SK-N-SH treated with all-trans-retinoic acid at 6 μM for 48 hours (cell line): ENCODE results near the gene KAZALD1.

ENCODE experiments used
- CREB5 ChIP-seq: fragments of 250-450 bp; sonication (Bioruptor Pico); IDR thresholded peaks from 2 replicates; pipeline ENCODE4 v1.5.1; 2020; ENCODE audit warnings: low read depth, mild to moderate bottlenecking, moderate library complexity
- GLIS3 ChIP-seq: fragments of 250-450 bp; sonication (Bioruptor Pico); IDR thresholded peaks from 2 replicates; pipeline ENCODE4 v1.5.0; 2020; ENCODE audit warnings: mild to moderate bottlenecking, moderate library complexity
- PATZ1 ChIP-seq: fragments of 250-450 bp; sonication (Bioruptor Pico); IDR thresholded peaks from 2 replicates; pipeline ENCODE4 v1.8.0; 2020; ENCODE audit warnings: mild to moderate bottlenecking, moderate library complexity, borderline replicate concordance
- PPARA ChIP-seq: fragments of 250-450 bp; sonication (Bioruptor Pico); IDR thresholded peaks from 2 replicates; pipeline ENCODE4 v1.5.0; 2020; ENCODE audit warnings: mild to moderate bottlenecking, borderline replicate concordance
- RARB ChIP-seq: fragments of 250-450 bp; sonication (Bioruptor Pico); IDR thresholded peaks from 2 replicates; pipeline ENCODE4 v1.8.0; 2021; ENCODE audit warnings: mild to moderate bottlenecking, moderate library complexity
- SNAI2 ChIP-seq: fragments of 250-450 bp; sonication (Bioruptor Pico); IDR thresholded peaks from 2 replicates; pipeline ENCODE4 v1.5.0; 2020; ENCODE audit warnings: mild to moderate bottlenecking, moderate library complexity
- TCF4 ChIP-seq: fragments of 250-450 bp; sonication (Bioruptor Pico); IDR thresholded peaks from 2 replicates; pipeline ENCODE4 v1.8.0; 2021; ENCODE audit warnings: mild to moderate bottlenecking, moderate library complexity, borderline replicate concordance
- ZC3H10 ChIP-seq: fragments of 250-450 bp; sonication (Bioruptor Pico); IDR thresholded peaks from 2 replicates; pipeline ENCODE4 v1.5.1; 2021; ENCODE audit warnings: mild to moderate bottlenecking, moderate library complexity
- TF ChIP-seq, protein P1 (sequence below): fragments of 250-450 bp; sonication (Bioruptor Pico); IDR thresholded peaks from 2 replicates; pipeline ENCODE4 v1.5.1; 2021; ENCODE audit warnings: mild to moderate bottlenecking, moderate library complexity
- TF ChIP-seq, protein P2 (sequence below): fragments of 250-450 bp; sonication (Bioruptor Pico); IDR thresholded peaks from 2 replicates; pipeline ENCODE4 v1.5.0; 2020; ENCODE audit warnings: mild to moderate bottlenecking, moderate library complexity

DNA sequence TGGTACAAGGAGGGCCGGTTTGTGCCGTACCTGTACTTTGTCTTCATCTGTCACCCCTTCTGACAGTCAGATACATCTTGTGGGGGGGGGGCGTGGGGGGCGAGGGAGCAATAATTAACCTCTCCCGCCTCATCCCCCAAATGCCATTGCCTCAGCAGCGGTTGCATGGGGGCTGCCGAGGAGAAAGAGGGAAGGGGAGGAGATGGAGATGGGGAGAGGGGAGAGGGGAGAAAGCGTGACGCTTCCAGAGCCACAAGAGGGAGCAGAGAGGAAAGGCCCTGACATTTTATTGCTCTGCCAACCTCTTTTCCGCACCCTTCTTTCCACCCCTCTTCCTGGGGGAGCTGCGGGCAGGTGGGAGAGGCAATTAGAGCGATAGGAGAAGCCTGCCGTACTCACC, 11.8 kb downstream of the KAZALD1 start:
- TF ChIP-seq TCF4 (CRISPR knock-in tag) = no peak
- no peak for TF ChIP-seq PATZ1 (CRISPR knock-in tag)
- TF ChIP-seq, protein P1, sequence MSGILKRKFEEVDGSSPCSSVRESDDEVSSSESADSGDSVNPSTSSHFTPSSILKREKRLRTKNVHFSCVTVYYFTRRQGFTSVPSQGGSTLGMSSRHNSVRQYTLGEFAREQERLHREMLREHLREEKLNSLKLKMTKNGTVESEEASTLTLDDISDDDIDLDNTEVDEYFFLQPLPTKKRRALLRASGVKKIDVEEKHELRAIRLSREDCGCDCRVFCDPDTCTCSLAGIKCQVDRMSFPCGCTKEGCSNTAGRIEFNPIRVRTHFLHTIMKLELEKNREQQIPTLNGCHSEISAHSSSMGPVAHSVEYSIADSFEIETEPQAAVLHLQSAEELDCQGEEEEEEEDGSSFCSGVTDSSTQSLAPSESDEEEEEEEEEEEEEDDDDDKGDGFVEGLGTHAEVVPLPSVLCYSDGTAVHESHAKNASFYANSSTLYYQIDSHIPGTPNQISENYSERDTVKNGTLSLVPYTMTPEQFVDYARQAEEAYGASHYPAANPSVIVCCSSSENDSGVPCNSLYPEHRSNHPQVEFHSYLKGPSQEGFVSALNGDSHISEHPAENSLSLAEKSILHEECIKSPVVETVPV = no peak
- TF ChIP-seq SNAI2 (CRISPR knock-in tag) = no peak
- no peak for TF ChIP-seq GLIS3 (CRISPR knock-in tag)
- no peak for TF ChIP-seq PPARA
- TF ChIP-seq, protein P2, sequence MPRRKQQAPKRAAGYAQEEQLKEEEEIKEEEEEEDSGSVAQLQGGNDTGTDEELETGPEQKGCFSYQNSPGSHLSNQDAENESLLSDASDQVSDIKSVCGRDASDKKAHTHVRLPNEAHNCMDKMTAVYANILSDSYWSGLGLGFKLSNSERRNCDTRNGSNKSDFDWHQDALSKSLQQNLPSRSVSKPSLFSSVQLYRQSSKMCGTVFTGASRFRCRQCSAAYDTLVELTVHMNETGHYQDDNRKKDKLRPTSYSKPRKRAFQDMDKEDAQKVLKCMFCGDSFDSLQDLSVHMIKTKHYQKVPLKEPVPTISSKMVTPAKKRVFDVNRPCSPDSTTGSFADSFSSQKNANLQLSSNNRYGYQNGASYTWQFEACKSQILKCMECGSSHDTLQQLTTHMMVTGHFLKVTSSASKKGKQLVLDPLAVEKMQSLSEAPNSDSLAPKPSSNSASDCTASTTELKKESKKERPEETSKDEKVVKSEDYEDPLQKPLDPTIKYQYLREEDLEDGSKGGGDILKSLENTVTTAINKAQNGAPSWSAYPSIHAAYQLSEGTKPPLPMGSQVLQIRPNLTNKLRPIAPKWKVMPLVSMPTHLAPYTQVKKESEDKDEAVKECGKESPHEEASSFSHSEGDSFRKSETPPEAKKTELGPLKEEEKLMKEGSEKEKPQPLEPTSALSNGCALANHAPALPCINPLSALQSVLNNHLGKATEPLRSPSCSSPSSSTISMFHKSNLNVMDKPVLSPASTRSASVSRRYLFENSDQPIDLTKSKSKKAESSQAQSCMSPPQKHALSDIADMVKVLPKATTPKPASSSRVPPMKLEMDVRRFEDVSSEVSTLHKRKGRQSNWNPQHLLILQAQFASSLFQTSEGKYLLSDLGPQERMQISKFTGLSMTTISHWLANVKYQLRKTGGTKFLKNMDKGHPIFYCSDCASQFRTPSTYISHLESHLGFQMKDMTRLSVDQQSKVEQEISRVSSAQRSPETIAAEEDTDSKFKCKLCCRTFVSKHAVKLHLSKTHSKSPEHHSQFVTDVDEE (CRISPR knock-in tag) = no peak
- TF ChIP-seq RARB = no peak
- no peak for TF ChIP-seq CREB5
- no peak for TF ChIP-seq ZC3H10 (CRISPR knock-in tag)
